HepG2 (cell line): ENCODE results near the gene GSS. TPM values are rescaled to one million over a fixed set of nuclear protein-coding genes. Genes with fewer than 3 reads are reported as not detected.

Experiments
- ATAC-seq: fragments of 200-7000 bp; cut with Tn5 transposase; 3 replicates; pipeline ENCODE4 v1.9.1; 2020; ENCODE audit warnings: mild to moderate bottlenecking, moderate library complexity
- BruUV-seq: library from RNA; stranded (reverse); fragments of 400-500 nt; replicated peaks from 2 replicates; lab custom pipeline; 2021; lab: Mats Ljungman, UMichigan
- CTCF ChIA-PET: fragments of 300-600 bp; formaldehyde crosslinking; extraction: SDS; loops from one replicate; lab custom pipeline; 2021; ENCODE audit warnings: low total read pairs, inconsistent platforms, low intra/inter-chr PET ratio; lab: Yijun Ruan, JAX
- POLR2A ChIA-PET: fragments of 350-600 bp; sonication (Branson Sonifier 250); formaldehyde crosslinking; loops from one replicate; lab custom pipeline; 2020; ENCODE audit warnings: antibody characterized with exemption, inconsistent platforms; lab: Yijun Ruan, JAX
- DNase-seq: peaks from one replicate; pipeline ENCODE4 v3.0.0-alpha.2; 2015; ENCODE audit warnings: low spot score
- FAIRE-seq: peaks from 3 replicates; lab custom pipeline; 2011; peaks lifted over from hg19 to GRCh38; lab: Jason Lieb, UNC
- H2AFZ ChIP-seq: one replicate; pipeline ENCODE4 v1.6.1; 2011; ENCODE audit warnings: low read length, inconsistent platforms
- H3K27ac ChIP-seq: fragments of 300-600 bp; 3 replicates; pipeline ENCODE4 v1.8.0; 2011; ENCODE audit warnings: mixed run types, mild to moderate bottlenecking, mixed read lengths, low read length, inconsistent platforms; ENCODE audit not compliant: insufficient read depth; ENCODE audit errors: extremely low read length
- H3K27me3 ChIP-seq, 2 experiments: fragments of 200-600 bp in 1 of 2; 2 replicates in 1 of 2; 3 replicates in 1 of 2; pipeline versions ENCODE4 v1.6.0 to v1.8.0; 2011; ENCODE audit warnings: low read length in 2 of 2, mild to moderate bottlenecking in 2 of 2, moderate library complexity in 2 of 2, inconsistent platforms in 1 of 2; ENCODE audit not compliant: insufficient read depth in 2 of 2, control insufficient read depth in 1 of 2
- H3K36me3 ChIP-seq, 2 experiments: fragments of 200-600 bp in 1 of 2; replicated peaks in 1 of 2; 2 replicates in 1 of 2; 3 replicates in 1 of 2; pipeline versions ENCODE4 v1.5.1 to v1.8.0; 2011; ENCODE audit warnings: low read length in 2 of 2, inconsistent platforms in 1 of 2; ENCODE audit not compliant: insufficient read depth in 2 of 2, control insufficient read depth in 1 of 2
- H3K4me1 ChIP-seq: 2 replicates; pipeline ENCODE4 v1.5.1; 2012; ENCODE audit warnings: low read length, inconsistent platforms; ENCODE audit not compliant: insufficient read depth
- H3K4me2 ChIP-seq: 2 replicates; pipeline ENCODE4 v1.6.0; 2011; ENCODE audit warnings: low read depth, low read length, inconsistent platforms
- H3K4me3 ChIP-seq, 3 experiments: fragments of 200-600 bp in 1 of 3; sonication (generic), shearing (Covaris generic) in 1 of 3; replicated peaks in 1 of 3; 2 replicates each; pipeline ENCODE4 v1.5.1; 2011 to 2016; ENCODE audit warnings: low read length in 3 of 3, inconsistent platforms in 2 of 3, low read depth in 2 of 3, mild to moderate bottlenecking in 2 of 3, control low read depth in 1 of 3, mixed read lengths in 1 of 3; ENCODE audit not compliant: insufficient read depth in 1 of 3
- H3K79me2 ChIP-seq: one replicate; pipeline ENCODE4 v1.6.1; 2011; ENCODE audit warnings: low read length, inconsistent platforms; ENCODE audit not compliant: insufficient read depth
- H3K9ac ChIP-seq: 2 replicates; pipeline ENCODE4 v1.6.0; 2011; ENCODE audit warnings: mild to moderate bottlenecking, low read depth, low read length, inconsistent platforms; ENCODE audit not compliant: insufficient read depth
- H3K9me3 ChIP-seq: 2 replicates; pipeline ENCODE4 v1.5.1; 2012; ENCODE audit warnings: mild to moderate bottlenecking, low read length
- H4K20me1 ChIP-seq: 2 replicates; pipeline ENCODE4 v1.6.0; 2011; ENCODE audit warnings: inconsistent platforms, mild to moderate bottlenecking, low read length, moderate library complexity; ENCODE audit not compliant: insufficient read depth
- HDAC2 ChIP-seq: sonication (generic); formaldehyde crosslinking; IDR thresholded peaks from 2 replicates; pipeline ENCODE4 v1.4.0; 2020; ENCODE audit warnings: missing genetic modification reagents
- MAZ ChIP-seq, 2 experiments: sonication (generic) in 1 of 2; formaldehyde crosslinking in 1 of 2; IDR thresholded peaks; 2 replicates each; pipeline versions ENCODE4 v1.5.0 to v1.6.1; 2012 to 2020; ENCODE audit warnings: low read depth in 2 of 2, mild to moderate bottlenecking in 2 of 2, borderline replicate concordance in 1 of 2, improper control_type of control experiment in 1 of 2, low read length in 1 of 2, missing genetic modification reagents in 1 of 2, moderate library complexity in 1 of 2
- SMYD3 ChIP-seq: sonication (generic); formaldehyde crosslinking; IDR thresholded peaks from 2 replicates; pipeline ENCODE4 v1.8.1; 2023; ENCODE audit warnings: mild to moderate bottlenecking, missing genetic modification reagents
- ZNF547 ChIP-seq: sonication (generic); formaldehyde crosslinking; IDR thresholded peaks from 2 replicates; pipeline ENCODE4 v1.5.1; 2020; ENCODE audit warnings: mild to moderate bottlenecking, missing genetic modification reagents
- ZNF713 ChIP-seq: sonication (generic); formaldehyde crosslinking; IDR thresholded peaks from 2 replicates; pipeline ENCODE4 v1.4.0; 2020; ENCODE audit warnings: mild to moderate bottlenecking, missing genetic modification reagents
- WGBS: methylation state at CpG from one replicate; pipeline ENCODE4 v1.1.6; 2017; ENCODE audit warnings: low lambda C conversion rate; 5-methylcytosine and 5-hydroxymethylcytosine counted together
- in situ Hi-C: cut with HindIII; loops from 2 replicates; pipeline ENCODE4 v1.10.0; 2017; ENCODE audit warnings: low pct_unique_long_range_greater_than_20kb; ENCODE audit not compliant: extremely low pct_ligation_motif_present
- intact Hi-C: fragments of 100-400 bp; cut with micrococcal nuclease; formaldehyde crosslinking; loops from one replicate; pipeline ENCODE4 v1.10.0; 2022; ENCODE audit not compliant: unreplicated experiment
- polyA plus RNA-seq, 8 experiments: library from polyadenylated mRNA; depleted of rRNA in 3 of 8; stranded (reverse) in 7 of 8; unstranded in 1 of 8; fragments of >200 nt; fragmentation: Illumina TruSeq in 4 of 8; extraction: Trizol in 4 of 8; gene quantifications; 2 replicates each; pipeline versions ENCODE4 v1.2.1 to v1.2.3, GENCODE V29; 2011 to 2016; ENCODE audit warnings: low read depth in 4 of 8, missing spikeins in 1 of 8, mixed read lengths in 1 of 8; ENCODE audit not compliant: insufficient read depth in 1 of 8
- total RNA-seq, 5 experiments: library from RNA; depleted of rRNA; stranded (reverse); fragments of >200 nt; fragmentation: Illumina TruSeq; extraction: Trizol; gene quantifications; 2 replicates each; pipeline ENCODE4 v1.2.3, GENCODE V29; 2016; ENCODE audit warnings: low read depth in 1 of 5
- TF ChIP-seq, protein P1 (sequence below): sonication (generic); formaldehyde crosslinking; IDR thresholded peaks from 2 replicates; pipeline ENCODE4 v1.4.0; 2020; ENCODE audit warnings: missing genetic modification reagents, borderline replicate concordance
- TF ChIP-seq, protein P2 (sequence below): sonication (generic); formaldehyde crosslinking; IDR thresholded peaks from 2 replicates; pipeline ENCODE4 v1.4.0; 2020; ENCODE audit warnings: missing genetic modification reagents, borderline replicate concordance
- TF ChIP-seq, protein P3 (sequence below): IDR thresholded peaks from 2 replicates; pipeline ENCODE4 v1.6.1; 2016; ENCODE audit warnings: low read depth, missing genetic modification reagents, missing compliant biosample characterization

The GSS gene
- total and polyA plus RNA-seq, 2 of the 13 experiments (the other 11 are each of a cell fraction or from before 2014, with no cell fraction given) = 80.1 to 102 TPM

DNA sequence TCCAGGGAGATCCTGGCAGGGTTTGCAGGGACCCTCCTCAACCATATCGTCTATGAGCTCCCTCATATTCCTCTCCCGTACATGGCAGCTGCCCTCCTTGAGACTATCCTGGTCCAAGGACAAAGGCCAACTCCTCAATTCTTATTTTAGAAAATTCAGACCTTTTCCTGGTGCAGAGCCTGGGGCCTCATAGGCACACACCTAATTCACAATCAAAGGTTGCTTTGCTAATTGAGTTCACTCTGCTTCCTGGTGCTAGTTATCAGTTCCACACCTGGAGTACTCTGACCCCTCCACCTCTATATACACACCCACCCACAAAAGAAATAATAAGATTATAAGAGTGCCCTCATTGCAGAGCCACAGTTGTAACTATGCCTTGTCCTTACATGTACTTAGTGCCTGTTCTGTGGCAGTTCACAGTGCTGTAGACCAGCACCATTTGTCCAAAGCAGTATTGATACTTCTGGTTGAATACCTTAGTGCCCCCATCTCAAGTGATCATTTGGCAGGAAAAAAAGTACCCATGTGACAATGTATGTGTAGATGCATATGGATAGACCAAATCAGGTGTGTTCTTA lies 38.7 kb downstream of the GSS start:
- WGBS = 98% methylated on average over 2 of the region's 2 CpGs

More for the DNA sequence above, 38.7 kb downstream of the GSS start:
- FAIRE-seq = no peak
- Histone ChIP-seq H3K4me3 (no peak overlapping the region), H3K27ac (no peak overlapping the region), H3K4me1 (peaks cover 21% of the 10 kb centered on the region), H3K9me3 (no peaks in the 10 kb centered on the region), H2AFZ (no peak overlapping the region), H3K4me2 (no peak overlapping the region), H3K9ac (no peak overlapping the region), H3K79me2 (no peaks in the 10 kb centered on the region), H4K20me1 (no peaks in the 10 kb centered on the region), H3K36me3 (peaks cover 6 to 37% of the 10 kb centered on the region in 2 experiments), H3K27me3 (no peaks in the 10 kb centered on the region)
- DNase-seq = no peak
- TF ChIP-seq SMYD3 (CRISPR knock-in tag) (no peak), ZNF713 (CRISPR knock-in tag) (no peak), HDAC2 (CRISPR knock-in tag) (no peak), MAZ (IDR thresholded peaks at IDR 0.05; ENCODE audit: borderline replicate concordance, low read depth, low read length) (no peak), MAZ (CRISPR knock-in tag; IDR thresholded peaks at IDR 0.05; ENCODE audit: low read depth) (no peak), ZNF547 (CRISPR knock-in tag) (no peak)
- TF ChIP-seq, protein P1, sequence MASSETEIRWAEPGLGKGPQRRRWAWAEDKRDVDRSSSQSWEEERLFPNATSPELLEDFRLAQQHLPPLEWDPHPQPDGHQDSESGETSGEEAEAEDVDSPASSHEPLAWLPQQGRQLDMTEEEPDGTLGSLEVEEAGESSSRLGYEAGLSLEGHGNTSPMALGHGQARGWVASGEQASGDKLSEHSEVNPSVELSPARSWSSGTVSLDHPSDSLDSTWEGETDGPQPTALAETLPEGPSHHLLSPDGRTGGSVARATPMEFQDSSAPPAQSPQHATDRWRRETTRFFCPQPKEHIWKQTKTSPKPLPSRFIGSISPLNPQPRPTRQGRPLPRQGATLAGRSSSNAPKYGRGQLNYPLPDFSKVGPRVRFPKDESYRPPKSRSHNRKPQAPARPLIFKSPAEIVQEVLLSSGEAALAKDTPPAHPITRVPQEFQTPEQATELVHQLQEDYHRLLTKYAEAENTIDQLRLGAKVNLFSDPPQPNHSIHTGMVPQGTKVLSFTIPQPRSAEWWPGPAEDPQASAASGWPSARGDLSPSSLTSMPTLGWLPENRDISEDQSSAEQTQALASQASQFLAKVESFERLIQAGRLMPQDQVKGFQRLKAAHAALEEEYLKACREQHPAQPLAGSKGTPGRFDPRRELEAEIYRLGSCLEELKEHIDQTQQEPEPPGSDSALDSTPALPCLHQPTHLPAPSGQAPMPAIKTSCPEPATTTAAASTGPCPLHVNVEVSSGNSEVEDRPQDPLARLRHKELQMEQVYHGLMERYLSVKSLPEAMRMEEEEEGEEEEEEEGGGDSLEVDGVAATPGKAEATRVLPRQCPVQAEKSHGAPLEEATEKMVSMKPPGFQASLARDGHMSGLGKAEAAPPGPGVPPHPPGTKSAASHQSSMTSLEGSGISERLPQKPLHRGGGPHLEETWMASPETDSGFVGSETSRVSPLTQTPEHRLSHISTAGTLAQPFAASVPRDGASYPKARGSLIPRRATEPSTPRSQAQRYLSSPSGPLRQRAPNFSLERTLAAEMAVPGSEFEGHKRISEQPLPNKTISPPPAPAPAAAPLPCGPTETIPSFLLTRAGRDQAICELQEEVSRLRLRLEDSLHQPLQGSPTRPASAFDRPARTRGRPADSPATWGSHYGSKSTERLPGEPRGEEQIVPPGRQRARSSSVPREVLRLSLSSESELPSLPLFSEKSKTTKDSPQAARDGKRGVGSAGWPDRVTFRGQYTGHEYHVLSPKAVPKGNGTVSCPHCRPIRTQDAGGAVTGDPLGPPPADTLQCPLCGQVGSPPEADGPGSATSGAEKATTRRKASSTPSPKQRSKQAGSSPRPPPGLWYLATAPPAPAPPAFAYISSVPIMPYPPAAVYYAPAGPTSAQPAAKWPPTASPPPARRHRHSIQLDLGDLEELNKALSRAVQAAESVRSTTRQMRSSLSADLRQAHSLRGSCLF = no peak
- TF ChIP-seq, protein P2, sequence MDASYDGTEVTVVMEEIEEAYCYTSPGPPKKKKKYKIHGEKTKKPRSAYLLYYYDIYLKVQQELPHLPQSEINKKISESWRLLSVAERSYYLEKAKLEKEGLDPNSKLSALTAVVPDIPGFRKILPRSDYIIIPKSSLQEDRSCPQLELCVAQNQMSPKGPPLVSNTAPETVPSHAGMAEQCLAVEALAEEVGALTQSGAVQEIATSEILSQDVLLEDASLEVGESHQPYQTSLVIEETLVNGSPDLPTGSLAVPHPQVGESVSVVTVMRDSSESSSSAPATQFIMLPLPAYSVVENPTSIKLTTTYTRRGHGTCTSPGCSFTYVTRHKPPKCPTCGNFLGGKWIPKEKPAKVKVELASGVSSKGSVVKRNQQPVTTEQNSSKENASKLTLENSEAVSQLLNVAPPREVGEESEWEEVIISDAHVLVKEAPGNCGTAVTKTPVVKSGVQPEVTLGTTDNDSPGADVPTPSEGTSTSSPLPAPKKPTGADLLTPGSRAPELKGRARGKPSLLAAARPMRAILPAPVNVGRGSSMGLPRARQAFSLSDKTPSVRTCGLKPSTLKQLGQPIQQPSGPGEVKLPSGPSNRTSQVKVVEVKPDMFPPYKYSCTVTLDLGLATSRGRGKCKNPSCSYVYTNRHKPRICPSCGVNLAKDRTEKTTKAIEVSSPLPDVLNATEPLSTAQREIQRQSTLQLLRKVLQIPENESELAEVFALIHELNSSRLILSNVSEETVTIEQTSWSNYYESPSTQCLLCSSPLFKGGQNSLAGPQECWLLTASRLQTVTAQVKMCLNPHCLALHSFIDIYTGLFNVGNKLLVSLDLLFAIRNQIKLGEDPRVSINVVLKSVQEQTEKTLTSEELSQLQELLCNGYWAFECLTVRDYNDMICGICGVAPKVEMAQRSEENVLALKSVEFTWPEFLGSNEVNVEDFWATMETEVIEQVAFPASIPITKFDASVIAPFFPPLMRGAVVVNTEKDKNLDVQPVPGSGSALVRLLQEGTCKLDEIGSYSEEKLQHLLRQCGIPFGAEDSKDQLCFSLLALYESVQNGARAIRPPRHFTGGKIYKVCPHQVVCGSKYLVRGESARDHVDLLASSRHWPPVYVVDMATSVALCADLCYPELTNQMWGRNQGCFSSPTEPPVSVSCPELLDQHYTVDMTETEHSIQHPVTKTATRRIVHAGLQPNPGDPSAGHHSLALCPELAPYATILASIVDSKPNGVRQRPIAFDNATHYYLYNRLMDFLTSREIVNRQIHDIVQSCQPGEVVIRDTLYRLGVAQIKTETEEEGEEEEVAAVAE (CRISPR knock-in tag) = no peak
- TF ChIP-seq, protein P3, sequence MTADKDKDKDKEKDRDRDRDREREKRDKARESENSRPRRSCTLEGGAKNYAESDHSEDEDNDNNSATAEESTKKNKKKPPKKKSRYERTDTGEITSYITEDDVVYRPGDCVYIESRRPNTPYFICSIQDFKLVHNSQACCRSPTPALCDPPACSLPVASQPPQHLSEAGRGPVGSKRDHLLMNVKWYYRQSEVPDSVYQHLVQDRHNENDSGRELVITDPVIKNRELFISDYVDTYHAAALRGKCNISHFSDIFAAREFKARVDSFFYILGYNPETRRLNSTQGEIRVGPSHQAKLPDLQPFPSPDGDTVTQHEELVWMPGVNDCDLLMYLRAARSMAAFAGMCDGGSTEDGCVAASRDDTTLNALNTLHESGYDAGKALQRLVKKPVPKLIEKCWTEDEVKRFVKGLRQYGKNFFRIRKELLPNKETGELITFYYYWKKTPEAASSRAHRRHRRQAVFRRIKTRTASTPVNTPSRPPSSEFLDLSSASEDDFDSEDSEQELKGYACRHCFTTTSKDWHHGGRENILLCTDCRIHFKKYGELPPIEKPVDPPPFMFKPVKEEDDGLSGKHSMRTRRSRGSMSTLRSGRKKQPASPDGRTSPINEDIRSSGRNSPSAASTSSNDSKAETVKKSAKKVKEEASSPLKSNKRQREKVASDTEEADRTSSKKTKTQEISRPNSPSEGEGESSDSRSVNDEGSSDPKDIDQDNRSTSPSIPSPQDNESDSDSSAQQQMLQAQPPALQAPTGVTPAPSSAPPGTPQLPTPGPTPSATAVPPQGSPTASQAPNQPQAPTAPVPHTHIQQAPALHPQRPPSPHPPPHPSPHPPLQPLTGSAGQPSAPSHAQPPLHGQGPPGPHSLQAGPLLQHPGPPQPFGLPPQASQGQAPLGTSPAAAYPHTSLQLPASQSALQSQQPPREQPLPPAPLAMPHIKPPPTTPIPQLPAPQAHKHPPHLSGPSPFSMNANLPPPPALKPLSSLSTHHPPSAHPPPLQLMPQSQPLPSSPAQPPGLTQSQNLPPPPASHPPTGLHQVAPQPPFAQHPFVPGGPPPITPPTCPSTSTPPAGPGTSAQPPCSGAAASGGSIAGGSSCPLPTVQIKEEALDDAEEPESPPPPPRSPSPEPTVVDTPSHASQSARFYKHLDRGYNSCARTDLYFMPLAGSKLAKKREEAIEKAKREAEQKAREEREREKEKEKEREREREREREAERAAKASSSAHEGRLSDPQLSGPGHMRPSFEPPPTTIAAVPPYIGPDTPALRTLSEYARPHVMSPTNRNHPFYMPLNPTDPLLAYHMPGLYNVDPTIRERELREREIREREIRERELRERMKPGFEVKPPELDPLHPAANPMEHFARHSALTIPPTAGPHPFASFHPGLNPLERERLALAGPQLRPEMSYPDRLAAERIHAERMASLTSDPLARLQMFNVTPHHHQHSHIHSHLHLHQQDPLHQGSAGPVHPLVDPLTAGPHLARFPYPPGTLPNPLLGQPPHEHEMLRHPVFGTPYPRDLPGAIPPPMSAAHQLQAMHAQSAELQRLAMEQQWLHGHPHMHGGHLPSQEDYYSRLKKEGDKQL (CRISPR knock-in tag) = no peak
- ATAC-seq = no peak
- no TSS peak for BruUV-seq
- in situ Hi-C loops (no loop called here), intact Hi-C loops (no loop called here)
- ChIA-PET CTCF (no interaction called here), POLR2A (interaction anchor here (1.3 kb wide), 1 partner anchor 40 kb away, joined by 3 read pairs; the partner anchor contains the start of gene ACSS2)
